NK-92 (cell line): ENCODE results near the gene FETUB.

Source experiments
- DNase-seq: peaks from one replicate; lab custom pipeline; 2025; ENCODE audit not compliant: unreplicated experiment; lab: John Stamatoyannopoulos, UW

Gene FETUB

GRCh38 chr3:186635532-186635931 lies 4.7 kb upstream of the FETUB start:
- no peak for DNase-seq

GRCh38 chr3:186636536-186636935 lies 3.7 kb upstream of the FETUB start:
- DNase-seq: no peak

DNA sequence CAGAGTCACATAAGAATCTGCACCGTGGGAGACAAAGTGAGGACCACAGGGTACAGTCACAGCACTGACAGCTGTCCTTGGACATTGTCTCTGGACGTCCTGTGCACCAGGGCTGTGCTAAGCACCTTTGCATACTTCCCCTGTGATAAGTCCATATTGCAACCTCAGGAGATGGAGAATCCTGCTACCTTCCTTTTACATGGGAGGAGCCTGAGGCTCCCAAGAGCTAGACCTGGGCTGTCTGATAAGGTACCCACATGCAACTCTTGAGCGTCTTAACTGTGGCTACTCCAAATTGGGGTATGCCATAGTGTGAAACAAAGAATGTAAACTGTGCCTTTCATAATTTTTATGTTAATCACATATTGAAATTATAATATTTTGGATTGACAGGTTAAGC lies 2.5 kb upstream of the FETUB start:
- no peak for DNase-seq

GRCh38 chr3:186638259-186638658 lies 1.9 kb upstream of the FETUB start:
- DNase-seq: no peak

- no peak for DNase-seq
Observed at GRCh38 chr3:186640473-186640818, 247 bp downstream of the FETUB start.

DNA sequence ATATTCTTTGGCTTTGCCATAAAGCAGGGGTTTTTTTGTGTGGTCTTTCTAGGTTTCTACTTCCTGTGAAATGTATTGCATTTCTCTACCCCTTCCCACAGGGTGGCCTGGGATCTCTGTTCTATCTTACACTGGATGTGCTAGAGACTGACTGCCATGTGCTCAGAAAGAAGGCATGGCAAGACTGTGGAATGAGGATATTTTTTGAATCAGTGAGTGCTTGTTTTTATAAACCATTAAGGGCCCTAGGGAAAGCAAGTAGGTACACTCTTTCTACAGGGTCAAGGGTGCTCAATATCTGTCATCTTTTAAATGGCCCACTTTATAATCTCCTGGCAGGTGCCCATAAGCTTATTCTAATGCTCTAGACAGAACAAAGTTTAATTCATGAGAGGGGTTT lies 730 bp downstream of the FETUB start:
- DNase-seq: no peak

DNA sequence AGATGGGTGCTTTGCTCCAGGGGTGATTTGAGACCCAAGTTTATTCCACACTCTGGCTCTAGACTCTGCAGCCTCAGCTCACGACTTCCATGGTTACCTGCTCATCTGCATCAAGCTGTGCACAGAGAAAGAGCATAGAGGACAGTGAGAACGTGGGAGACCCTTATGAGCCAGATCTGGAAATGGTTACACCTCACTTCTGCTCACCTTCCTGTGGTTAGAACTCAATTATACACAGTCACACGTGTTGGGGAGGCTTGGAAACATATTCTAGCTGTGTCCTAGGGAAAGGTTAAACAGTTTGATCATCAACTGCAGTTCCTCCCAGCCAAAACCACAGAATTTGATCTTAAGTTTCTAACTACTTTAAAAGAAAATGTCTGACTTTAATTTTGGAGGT lies 1.8 kb downstream of the FETUB start:
- DNase-seq: no peak

DNA sequence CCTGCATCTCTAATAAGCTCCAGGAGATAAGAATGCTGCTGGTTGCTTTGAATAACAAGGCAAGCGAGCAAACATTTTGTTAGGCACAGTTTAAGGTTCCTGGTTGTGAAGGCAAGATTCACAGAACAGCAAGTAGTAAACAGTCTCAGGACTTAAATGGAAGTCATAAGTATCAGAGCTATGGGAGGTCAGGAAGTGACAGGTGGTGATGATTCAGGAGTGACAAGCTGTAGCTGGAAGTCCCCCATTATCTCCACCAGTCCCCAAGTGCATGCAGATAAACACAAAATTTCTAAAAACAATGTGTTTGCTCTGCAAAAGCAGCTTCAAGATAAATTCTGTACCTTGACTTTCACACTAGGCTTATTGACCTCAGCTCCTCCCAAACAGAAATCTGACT lies 3.3 kb downstream of the FETUB start:
- DNase-seq: no peak

DNA sequence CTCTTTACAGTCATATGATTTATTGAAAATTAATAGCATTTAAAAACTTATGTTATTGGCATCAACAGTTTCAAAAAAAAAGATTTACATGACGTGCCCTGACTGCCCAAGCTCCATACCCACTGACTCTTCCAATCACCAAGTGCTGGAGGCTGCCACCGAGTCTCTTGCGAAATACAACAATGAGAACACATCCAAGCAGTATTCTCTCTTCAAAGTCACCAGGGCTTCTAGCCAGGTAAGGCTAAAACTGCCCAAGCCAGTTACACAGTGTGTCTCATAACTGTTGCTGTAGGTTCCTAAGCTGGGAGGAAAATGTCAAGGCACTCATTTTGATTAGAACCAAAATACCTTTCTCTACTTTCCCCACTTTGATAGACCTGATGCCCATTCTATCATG lies 4.5 kb downstream of the FETUB start:
- no peak for DNase-seq

DNA sequence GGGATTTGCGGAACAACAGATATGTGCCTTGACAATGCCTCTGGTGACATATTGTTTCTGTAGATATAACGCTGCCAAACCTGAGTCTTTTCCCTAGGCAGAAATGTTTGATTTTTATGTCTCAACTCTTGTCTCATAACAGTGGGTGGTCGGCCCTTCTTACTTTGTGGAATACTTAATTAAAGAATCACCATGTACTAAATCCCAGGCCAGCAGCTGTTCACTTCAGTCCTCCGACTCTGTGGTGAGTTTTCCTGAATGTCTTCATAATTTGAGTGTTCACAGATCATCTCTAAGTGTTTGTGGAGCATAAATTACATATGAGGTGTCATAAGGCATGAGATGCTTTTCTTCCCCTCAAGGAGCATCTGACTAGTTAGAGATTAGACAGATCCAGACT lies 5.9 kb downstream of the FETUB start:
- no peak for DNase-seq

DNA sequence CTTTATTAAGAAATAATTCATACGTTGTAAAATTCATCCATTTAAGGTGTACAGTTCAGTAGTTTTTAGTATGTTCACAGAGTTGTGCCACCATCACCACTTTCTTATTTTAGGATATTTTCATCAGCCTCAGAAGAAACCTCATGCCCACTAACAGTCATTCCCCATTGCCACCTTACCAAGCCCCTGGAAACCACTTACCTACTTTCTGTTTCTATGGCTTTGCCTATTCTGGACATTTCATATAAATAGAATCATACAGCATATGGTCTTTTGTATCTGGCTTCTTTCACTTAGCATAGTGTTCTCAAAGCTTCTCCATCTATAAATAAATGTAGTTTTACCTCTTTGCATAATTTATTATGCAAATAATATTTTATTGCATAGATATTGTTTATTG lies 6.6 kb downstream of the FETUB start:
- no peak for DNase-seq

DNA sequence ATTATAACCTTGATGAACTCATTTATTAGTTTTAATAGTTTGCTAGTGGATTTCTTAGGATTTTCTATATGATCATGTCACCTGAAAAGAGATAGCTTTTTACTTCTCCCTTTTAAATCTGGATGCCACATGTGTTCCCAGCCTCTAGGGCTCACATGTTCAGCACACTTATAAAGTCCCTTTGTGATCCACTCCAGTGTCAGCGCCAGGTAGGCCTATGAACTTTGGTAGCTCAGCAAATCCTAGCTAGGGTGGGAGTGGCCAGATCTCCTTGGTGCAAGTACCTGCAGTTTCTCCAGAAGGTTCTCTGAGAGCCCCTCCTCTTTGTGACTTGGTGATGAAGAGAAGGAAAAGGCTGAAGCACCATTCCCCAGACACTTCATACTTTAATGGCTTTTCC lies 8.7 kb downstream of the FETUB start:
- no peak for DNase-seq

DNA sequence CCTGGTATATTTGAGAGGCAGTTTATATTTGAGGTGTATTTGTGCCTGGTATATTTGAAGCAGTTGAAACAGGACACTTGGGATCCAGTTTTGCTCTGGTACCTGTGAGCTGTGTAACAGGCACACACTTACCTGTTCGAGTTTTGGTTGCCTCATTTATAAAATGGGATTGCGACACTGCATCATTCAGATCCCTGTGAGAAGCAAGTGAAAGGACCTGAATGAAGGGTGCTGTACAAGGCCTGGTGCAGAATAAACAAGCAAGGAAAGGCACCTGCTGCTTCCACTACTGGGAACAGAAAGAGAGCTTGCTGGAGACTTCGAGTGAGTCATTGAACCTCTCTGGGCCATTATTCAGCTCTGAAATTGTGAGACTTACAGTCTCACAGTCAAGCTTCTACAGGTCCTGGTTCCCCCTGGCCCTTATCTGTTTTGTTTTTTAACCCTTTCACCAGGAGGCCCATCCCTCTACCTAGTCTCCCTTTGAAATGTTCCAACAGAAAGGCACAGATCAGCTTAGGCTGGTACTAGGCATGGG lies 11.5 kb downstream of the FETUB start:
- no peak for DNase-seq

DNA sequence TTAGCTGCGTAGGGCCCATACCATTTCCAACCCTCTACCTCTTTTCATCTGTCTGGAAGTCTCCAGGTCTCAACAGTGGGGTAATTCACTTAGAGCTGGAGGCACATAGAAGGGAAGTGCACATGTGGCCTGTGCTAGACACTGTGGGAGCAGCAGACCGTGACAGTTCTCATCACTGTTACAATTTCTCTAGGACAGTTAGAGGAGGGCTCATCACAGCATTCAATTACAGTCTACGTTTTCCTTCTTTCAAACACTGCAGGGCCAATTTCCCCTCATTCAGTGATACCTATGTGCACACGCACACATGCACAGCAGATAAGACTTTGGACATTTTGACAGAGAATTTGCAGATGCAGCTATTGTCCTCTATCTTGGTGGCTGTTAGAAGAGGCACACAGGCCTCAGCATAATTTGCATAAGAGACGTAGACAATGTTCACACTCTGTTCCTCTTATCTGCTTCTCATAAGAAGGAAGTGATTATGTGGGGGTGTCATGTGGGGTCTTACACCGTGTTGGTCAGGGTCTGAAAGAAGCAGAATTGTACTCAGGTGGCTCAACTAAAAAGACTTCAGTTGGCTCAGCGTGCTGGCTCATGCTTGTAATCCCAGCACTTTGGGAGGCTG lies 13.0 kb downstream of the FETUB start:
- DNase-seq: no peak

DNA sequence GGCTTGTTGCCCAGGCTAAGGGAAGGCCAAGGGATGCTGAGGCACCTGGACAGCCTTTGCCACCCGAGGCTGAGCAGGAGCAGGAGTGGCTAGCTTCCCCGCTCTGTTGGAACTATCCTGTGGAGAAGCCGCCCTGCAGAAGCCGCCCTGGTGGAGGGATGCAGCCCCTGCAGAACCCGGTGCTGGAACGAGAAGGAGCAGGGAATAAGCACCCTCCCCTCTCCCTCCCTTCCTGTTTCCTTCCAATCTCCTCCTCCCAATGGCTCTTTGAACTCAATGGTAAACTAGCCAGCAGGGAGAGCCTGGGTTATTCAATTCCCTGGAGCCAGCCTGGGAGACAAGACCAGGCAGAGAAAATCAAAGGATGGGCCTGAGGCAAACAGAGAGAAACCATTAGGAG lies 13.8 kb downstream of the FETUB start:
- DNase-seq: no peak

DNA sequence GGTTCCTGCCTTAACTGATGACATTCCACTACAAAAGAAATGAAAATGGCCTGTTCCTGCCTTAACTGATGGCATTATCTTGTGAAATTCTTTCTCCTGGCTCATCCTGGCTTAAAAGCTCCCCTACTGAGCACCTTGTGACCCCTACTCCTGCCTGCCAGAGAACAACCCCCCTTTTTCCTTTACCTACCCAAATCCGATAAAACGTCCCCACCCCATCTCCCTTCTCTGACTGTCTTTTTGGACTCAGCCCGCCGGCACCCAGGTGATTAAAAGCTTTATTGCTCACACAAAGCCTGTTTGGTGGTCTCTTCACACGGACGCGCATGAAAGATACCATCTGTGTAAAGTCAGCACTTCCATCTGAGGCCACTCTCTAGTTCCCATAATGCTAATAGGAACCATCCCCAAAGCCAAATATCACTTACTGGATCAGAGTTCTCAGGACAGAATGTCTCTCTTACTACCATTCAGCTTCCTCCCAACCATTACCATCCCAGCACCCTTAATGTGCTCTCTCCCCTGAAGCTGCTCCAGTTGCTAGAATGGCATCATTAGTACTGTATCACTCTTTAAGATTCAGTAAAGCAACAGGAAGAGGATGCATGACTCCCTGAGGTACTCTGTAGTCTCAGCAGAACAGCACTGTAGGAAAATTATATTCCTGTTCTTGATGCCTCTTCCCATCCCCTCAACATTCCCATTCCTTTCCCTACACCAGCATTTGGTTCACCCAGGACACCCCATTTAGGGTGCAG lies 23.3 kb downstream of the FETUB start:
- no peak for DNase-seq

DNA sequence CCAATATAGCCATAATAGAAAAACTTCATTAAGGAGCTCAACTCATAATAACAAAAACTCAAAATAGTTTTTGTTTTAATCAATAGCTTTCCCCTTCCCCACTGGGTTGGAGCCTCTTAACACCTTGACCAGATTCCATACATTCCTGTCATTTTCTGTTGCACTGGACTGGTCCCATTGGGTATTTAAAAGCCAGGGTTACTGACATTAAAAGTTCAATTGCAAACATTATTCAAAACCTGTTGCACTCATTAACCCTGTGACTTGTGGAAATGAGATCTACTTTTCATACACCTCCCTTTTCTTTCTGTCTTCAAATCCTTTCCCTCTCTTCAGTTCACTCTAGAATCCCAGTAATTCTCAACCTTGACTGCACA lies 23.9 kb downstream of the FETUB start:
- no peak for DNase-seq

DNA sequence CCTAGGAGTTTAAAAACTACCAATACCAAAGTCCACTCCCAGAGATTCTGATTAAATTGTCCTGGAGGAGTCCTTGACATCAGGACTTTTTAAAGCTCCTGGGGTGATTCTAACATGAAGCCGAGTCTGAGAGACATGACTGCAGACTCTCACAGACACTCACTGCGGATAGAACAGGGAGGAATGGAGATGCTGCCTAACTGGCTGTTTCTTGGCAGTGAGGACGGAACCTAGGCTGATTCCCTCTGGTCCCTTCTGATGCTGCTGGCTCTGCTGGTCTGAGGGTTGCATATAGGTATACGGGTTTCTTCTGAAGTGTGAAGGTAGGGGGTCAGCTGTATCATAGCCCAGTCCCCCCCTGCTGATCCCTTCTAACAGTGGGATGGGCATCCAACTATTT lies 24.3 kb downstream of the FETUB start:
- no peak for DNase-seq

DNA sequence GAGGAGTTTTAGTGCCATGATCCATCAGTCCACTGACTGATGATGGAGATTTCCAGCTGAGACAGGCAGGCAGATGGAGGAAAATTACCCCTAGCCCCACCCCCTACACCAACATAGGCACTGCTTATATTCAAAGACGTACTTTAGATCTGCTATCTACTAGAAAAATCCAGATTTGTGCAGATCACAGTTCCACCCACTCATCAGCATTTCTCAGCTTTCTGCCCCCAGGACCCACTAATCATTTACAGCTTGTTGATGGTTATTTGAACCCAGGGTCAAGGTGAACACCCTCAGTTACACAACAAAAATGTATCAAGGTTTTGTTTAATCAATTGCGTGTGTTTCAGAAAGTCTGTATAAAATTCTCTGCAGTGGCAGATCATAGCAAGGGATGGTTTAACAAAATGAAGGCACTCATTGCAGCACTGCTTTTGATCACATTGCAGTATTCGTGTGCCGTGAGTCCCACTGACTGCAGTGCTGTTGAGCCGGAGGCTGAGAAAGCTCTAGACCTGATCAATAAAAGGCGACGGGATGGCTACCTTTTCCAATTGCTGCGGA lies 25.5 kb downstream of the FETUB start, which contains the start of gene HRG:
HRG (plus strand) TSS at position 390 of the 564 bp plus-strand sequence; CDS start at position 408, 18 bp downstream.
- DNase-seq: no peak

- DNase-seq: no peak
Observed at GRCh38 chr3:186668426-186668825, 28.2 kb downstream of the FETUB start.

DNA sequence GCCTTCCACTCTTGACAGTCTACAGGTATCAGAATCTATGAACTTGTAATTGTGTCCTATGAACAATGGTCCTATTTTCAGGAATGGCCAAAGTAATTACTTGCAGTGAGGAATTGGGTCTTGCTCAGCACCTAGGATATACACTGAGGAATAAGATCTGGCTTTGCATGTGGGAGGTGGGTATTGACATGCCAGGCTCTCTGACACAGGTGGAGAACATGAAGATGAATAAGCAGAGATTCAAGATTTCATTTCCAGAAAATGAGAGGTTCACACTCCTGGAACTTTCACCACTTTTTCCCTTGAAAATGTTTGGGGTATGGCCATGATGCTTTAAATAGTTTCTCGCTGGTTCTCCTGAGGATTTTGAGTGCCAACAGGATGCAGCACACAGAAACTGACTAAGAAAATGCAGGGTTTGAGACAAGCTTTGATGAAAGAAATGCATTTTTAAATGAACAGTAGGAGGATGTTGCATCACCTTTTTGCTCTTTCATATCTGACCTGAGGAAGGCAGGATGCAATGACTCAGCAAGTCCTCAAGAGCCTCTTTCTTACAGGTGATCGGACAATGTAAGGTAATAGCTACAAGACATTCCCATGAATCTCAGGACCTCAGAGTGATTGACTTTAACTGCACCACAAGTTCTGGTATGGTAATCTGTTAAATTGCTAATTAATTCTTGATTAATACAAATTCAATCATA lies 29.3 kb downstream of the FETUB start:
- no peak for DNase-seq

GRCh38 chr3:186670155-186670554 lies 30.0 kb downstream of the FETUB start:
- no peak for DNase-seq
